Hematopoietic multipotent progenitor cell treated with erythropoietin and hydrocortisone succinate and interleukin-3 and kit ligand, for 6 days (in vitro differentiated cells): Measurements from ENCODE around the gene TMX1.
"Not testable (repeated sequence)": the region's sequence is repeated elsewhere in the genome, so short reads cannot be mapped to it uniquely, and the experiment has no call there.

ENCODE experiments used
- DNase-seq: peaks from one replicate; pipeline ENCODE4 v3.0.0-alpha.2; 2015

The TMX1 gene

GRCh38 chr14:51239813-51240803 is at the start of gene TMX1:
TMX1 (plus strand) TSS chr14:51240247; CDS start chr14:51240293, 46 bp downstream.
- DNase-seq = peak; percentile 99

GRCh38 chr14:51201890-51202289 is 38.2 kb upstream of the TMX1 start:
- DNase-seq = no peak

- DNase-seq = no peak
Observed at GRCh38 chr14:51202914-51203665, 37.0 kb upstream of the TMX1 start.

- no peak for DNase-seq
Observed at GRCh38 chr14:51203881-51204280, 36.2 kb upstream of the TMX1 start.

- peak; percentile 41 for DNase-seq
Observed at GRCh38 chr14:51205486-51205885, 34.6 kb upstream of the TMX1 start.

GRCh38 chr14:51206462-51206861 is 33.6 kb upstream of the TMX1 start:
- no peak for DNase-seq

- DNase-seq = peak; percentile 57
Observed at GRCh38 chr14:51207621-51208020, 32.4 kb upstream of the TMX1 start.

GRCh38 chr14:51208982-51209381 is 31.1 kb upstream of the TMX1 start:
- no peak for DNase-seq

- DNase-seq = no peak
Observed at GRCh38 chr14:51209457-51209856, 30.6 kb upstream of the TMX1 start.

GRCh38 chr14:51210594-51210993 is 29.5 kb upstream of the TMX1 start:
- no peak for DNase-seq

GRCh38 chr14:51211149-51211548 is 28.9 kb upstream of the TMX1 start:
- no peak for DNase-seq

GRCh38 chr14:51216602-51217001 is 23.4 kb upstream of the TMX1 start:
- no peak for DNase-seq

GRCh38 chr14:51219473-51220448 is 20.3 kb upstream of the TMX1 start:
- peak; percentile 69 for DNase-seq

GRCh38 chr14:51223463-51223862 is 16.6 kb upstream of the TMX1 start:
- DNase-seq = not testable (repeated sequence)

GRCh38 chr14:51224551-51224950 is 15.5 kb upstream of the TMX1 start:
- no peak for DNase-seq

- no peak for DNase-seq
Observed at GRCh38 chr14:51225751-51226150, 14.3 kb upstream of the TMX1 start.

GRCh38 chr14:51228391-51228790 is 11.7 kb upstream of the TMX1 start:
- DNase-seq = no peak

GRCh38 chr14:51228890-51229289 is 11.2 kb upstream of the TMX1 start:
- no peak for DNase-seq

GRCh38 chr14:51236314-51236713 is 3.7 kb upstream of the TMX1 start:
- DNase-seq = peak; percentile 19

GRCh38 chr14:51240804-51241380 is 845 bp downstream of the TMX1 start:
- no peak for DNase-seq

- DNase-seq = no peak
Observed at GRCh38 chr14:51242545-51243490, 2.8 kb downstream of the TMX1 start.
